Liver (tissue), 9 donors: ENCODE results near the gene CABYR. TPM values are rescaled to one million over a fixed set of nuclear protein-coding genes. Genes with fewer than 3 reads are reported as not detected.

Experiments used
- DNase-seq: peaks from one replicate; pipeline ENCODE4 v3.0.0-alpha.2; 2017; ENCODE audit warnings: low spot score
- H3K27ac ChIP-seq, 2 donors: one replicate each; pipeline ENCODE4 v1.7.0; 2013; ENCODE audit warnings: inconsistent platforms in 2 of 2, low read length in 2 of 2, control low read depth in 1 of 2, low read depth in 1 of 2, mild to moderate bottlenecking in 1 of 2
- H3K27me3 ChIP-seq, 4 donors: one replicate each; pipeline versions ENCODE4 v1.6.1 to v1.7.0; 2013; ENCODE audit warnings: low read length in 3 of 4, inconsistent platforms in 1 of 4, mild to moderate bottlenecking in 1 of 4, moderate library complexity in 1 of 4; ENCODE audit not compliant: control insufficient read depth in 4 of 4, insufficient read depth in 4 of 4
- H3K36me3 ChIP-seq, 4 donors: one replicate each; pipeline versions ENCODE4 v1.6.1 to v1.7.0; 2013; ENCODE audit warnings: low read length in 3 of 4, mild to moderate bottlenecking in 3 of 4, low read depth in 1 of 4, moderate library complexity in 1 of 4; ENCODE audit not compliant: control insufficient read depth in 4 of 4, insufficient read depth in 3 of 4
- H3K4me1 ChIP-seq, 4 donors: one replicate each; pipeline versions ENCODE4 v1.6.1 to v1.7.0; 2013; ENCODE audit warnings: low read length in 3 of 4, mild to moderate bottlenecking in 3 of 4, moderate library complexity in 1 of 4; ENCODE audit not compliant: control insufficient read depth in 4 of 4, insufficient read depth in 4 of 4
- H3K4me3 ChIP-seq, 3 donors: one replicate each; pipeline versions ENCODE4 v1.6.1 to v1.7.0; 2013; ENCODE audit warnings: low read length in 3 of 3, control low read depth in 1 of 3, low read depth in 1 of 3, mild to moderate bottlenecking in 1 of 3
- H3K9ac ChIP-seq, 2 donors: one replicate each; pipeline ENCODE4 v1.7.0; 2013; ENCODE audit warnings: low read length in 2 of 2, mild to moderate bottlenecking in 2 of 2, moderate library complexity in 2 of 2, control low read depth in 1 of 2, low read depth in 1 of 2
- H3K9me3 ChIP-seq, 4 donors: one replicate each; pipeline versions ENCODE4 v1.6.1 to v1.7.0; 2013; ENCODE audit warnings: low read length in 3 of 4; ENCODE audit not compliant: control insufficient read depth in 4 of 4
- CTCF ChIP-seq: fragments of 150-350 bp; IDR thresholded peaks from 2 replicates; pipeline ENCODE4 v1.5.1; 2017; ENCODE audit warnings: improper control_type of control experiment, low read depth, low read length; ENCODE audit not compliant: missing input control
- EGR1 ChIP-seq, 2 donors: IDR thresholded peaks; 2 replicates each; pipeline ENCODE4 v1.6.1; 2016 to 2018; ENCODE audit warnings: antibody characterized with exemption in 2 of 2, low read depth in 2 of 2
- FOXA1 ChIP-seq: IDR thresholded peaks from 2 replicates; pipeline ENCODE4 v1.6.1; 2016; ENCODE audit warnings: antibody characterized with exemption
- FOXA2 ChIP-seq: IDR thresholded peaks from 2 replicates; pipeline ENCODE4 v1.6.1; 2016; ENCODE audit warnings: antibody characterized with exemption
- GABPA ChIP-seq, 2 donors: IDR thresholded peaks in 1 of 2; conservative IDR thresholded peaks in 1 of 2; 2 replicates each; pipeline ENCODE4 v1.6.1; 2016; ENCODE audit warnings: antibody characterized with exemption in 2 of 2, mild to moderate bottlenecking in 1 of 2, moderate library complexity in 1 of 2
- HNF4A ChIP-seq, 2 donors: conservative IDR thresholded peaks; 2 replicates each; pipeline ENCODE4 v1.6.1; 2016; ENCODE audit warnings: antibody characterized with exemption in 2 of 2, mild to moderate bottlenecking in 2 of 2
- HNF4G ChIP-seq: IDR thresholded peaks from 2 replicates; pipeline ENCODE4 v1.6.1; 2016; ENCODE audit warnings: antibody characterized with exemption
- JUND ChIP-seq, 2 donors: IDR thresholded peaks; 2 replicates each; pipeline ENCODE4 v1.6.1; 2016; ENCODE audit warnings: antibody characterized with exemption in 2 of 2
- NR2F2 ChIP-seq: IDR thresholded peaks from 2 replicates; pipeline ENCODE4 v1.6.1; 2016; ENCODE audit warnings: antibody characterized with exemption
- RAD21 ChIP-seq, 2 donors: IDR thresholded peaks; 2 replicates each; pipeline ENCODE4 v1.6.1; 2016; ENCODE audit warnings: antibody characterized with exemption in 2 of 2, mild to moderate bottlenecking in 2 of 2
- RXRA ChIP-seq, 2 donors: IDR thresholded peaks; 2 replicates each; pipeline ENCODE4 v1.6.1; 2017 to 2018; ENCODE audit warnings: antibody characterized with exemption in 2 of 2, mild to moderate bottlenecking in 1 of 2
- SP1 ChIP-seq: IDR thresholded peaks from 2 replicates; pipeline ENCODE4 v1.6.1; 2018; ENCODE audit warnings: antibody characterized with exemption, mild to moderate bottlenecking
- TAF1 ChIP-seq: conservative IDR thresholded peaks from 2 replicates; pipeline ENCODE4 v1.6.1; 2016; ENCODE audit warnings: antibody characterized with exemption, mild to moderate bottlenecking
- YY1 ChIP-seq: IDR thresholded peaks from 2 replicates; pipeline ENCODE4 v1.6.1; 2016; ENCODE audit warnings: antibody characterized with exemption, mild to moderate bottlenecking
- ZBTB33 ChIP-seq: IDR thresholded peaks from 2 replicates; pipeline ENCODE4 v1.6.1; 2016; ENCODE audit warnings: antibody characterized with exemption
- WGBS: extraction: QIAGEN DNeasy Blood & Tissue Kit; methylation state at CpG from one replicate; pipeline ENCODE4 v1.1.7; 2013; 5-methylcytosine and 5-hydroxymethylcytosine counted together
- polyA plus RNA-seq, 2 donors: library from polyadenylated mRNA; stranded (reverse) in 1 of 2; unstranded in 1 of 2; fragments of 200-250 nt in 1 of 2; fragments of >200 nt in 1 of 2; fragmentation: Nextera tagmentation in 1 of 2; extraction: Ambion mirVana in 1 of 2; gene quantifications; one replicate each; pipeline versions ENCODE4 v1.2.1 to v1.2.3, GENCODE V29; 2013 to 2015
- total RNA-seq, 2 donors: library from RNA; depleted of rRNA; stranded (reverse); fragments of >200 nt; gene quantifications; one replicate each; pipeline ENCODE4 v1.2.3, GENCODE V29; 2014
- TF ChIP-seq, protein P1 (sequence below): IDR thresholded peaks from 2 replicates; pipeline ENCODE4 v1.6.1; 2016; ENCODE audit warnings: antibody characterized with exemption
- TF ChIP-seq, protein P2 (sequence below): IDR thresholded peaks from 2 replicates; pipeline ENCODE4 v1.6.1; 2016; ENCODE audit warnings: antibody characterized with exemption, mild to moderate bottlenecking
- donor health status: healthy.
- donor health status: healthy.
- donor health status: healthy.
- donor health status: healthy.
- donor health status: healthy.

CABYR gene
- total and polyA plus RNA-seq, 4 donors: 0.19 to 0.67 (median 0.32) TPM

GRCh38 chr18:24176727-24177416 lies 38.0 kb downstream of the CABYR start:
- TF ChIP-seq HNF4G: no peak
- TF ChIP-seq CTCF: peak; percentile 43
- TF ChIP-seq RAD21 (IDR thresholded peaks at IDR 0.05): peak; percentile 79 to 88
- WGBS: 73% methylated on average over 7 of the region's 7 CpGs
- Histone ChIP-seq H3K9ac (no peak overlapping the region), H3K9me3 (no peaks in the 10 kb centered on the region), H3K27ac (no peak overlapping the region), H3K27me3 (no peaks in the 10 kb centered on the region), H3K36me3 (peaks cover 0 to 2% (median 0%) of the 10 kb centered on the region in 4 donors), H3K4me3 (no peak overlapping the region), H3K4me1 (peaks cover 3 to 14% (median 10%) of the 10 kb centered on the region in 4 donors)
- peak; percentile 62 for DNase-seq

DNA sequence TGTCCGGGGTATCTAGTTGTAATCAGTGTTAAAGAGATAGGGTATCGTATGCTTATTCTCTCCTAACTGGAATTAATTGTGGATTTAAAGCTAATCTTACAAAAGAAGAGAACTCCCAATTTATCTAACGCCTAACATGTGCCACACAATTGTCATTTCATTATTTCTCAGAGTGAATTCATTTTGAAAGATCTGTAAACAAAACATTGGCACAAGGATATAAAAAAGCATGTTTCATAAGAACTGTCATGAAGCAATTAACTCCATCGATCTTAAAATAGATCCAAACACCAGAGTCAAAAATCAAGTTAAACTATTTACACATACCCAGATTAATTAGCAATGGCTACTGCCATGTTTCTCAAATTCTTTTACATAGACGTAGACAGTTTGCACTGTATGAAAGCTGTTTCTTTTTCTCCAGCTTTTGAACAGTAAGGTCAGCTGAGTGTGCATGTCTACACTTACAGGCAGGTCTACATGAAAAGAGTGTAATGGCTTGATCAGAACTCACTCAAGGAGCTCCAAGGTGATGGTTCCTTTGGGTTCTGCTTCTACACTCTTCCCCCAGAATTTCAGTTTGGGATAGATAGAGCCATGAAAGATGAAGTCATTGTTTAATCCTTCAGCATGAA lies 38.8 kb downstream of the CABYR start:
- H3K4me3 ChIP-seq: no peak overlapping the region
- H3K9me3 ChIP-seq: no peaks in the 10 kb centered on the region
- H3K27me3 ChIP-seq: no peaks in the 10 kb centered on the region
- 47% methylated on average over 5 of the region's 5 CpGs for WGBS
- H3K36me3 ChIP-seq: peaks cover 0 to 2% (median 0%) of the 10 kb centered on the region in 4 donors
- TF ChIP-seq SP1 (no peak), RXRA (IDR thresholded peaks at IDR 0.05) (peak in 1 of 2 donors; percentile 4)
- no peak overlapping the region for H3K9ac ChIP-seq
- peaks cover 3 to 14% (median 10%) of the 10 kb centered on the region in 4 donors for H3K4me1 ChIP-seq
- no peak overlapping the region for H3K27ac ChIP-seq
- DNase-seq: no peak

DNA sequence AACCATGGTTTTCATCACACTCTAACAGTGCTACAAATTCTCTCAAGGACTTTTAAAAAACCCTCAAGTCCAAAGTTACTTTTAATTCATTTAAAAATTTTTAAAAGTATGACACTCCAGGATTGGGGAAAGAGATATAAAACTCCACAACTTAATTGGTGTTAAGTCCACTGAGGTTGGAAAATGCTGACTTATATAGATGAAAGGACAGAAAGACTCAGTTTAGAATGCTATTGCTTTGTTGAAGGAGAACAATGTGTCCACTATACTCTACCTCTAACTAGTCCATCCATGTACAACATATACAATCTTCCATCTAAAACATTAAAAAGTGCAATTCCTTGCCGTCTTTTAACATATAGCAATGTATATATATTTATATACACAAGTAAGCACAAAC lies 41.2 kb downstream of the CABYR start:
- Histone ChIP-seq H3K9ac (no peak overlapping the region), H3K4me1 (peaks cover 3 to 14% (median 10%) of the 10 kb centered on the region in 4 donors), H3K36me3 (no peaks in the 10 kb centered on the region)
- TF ChIP-seq TAF1 (no peak), HNF4G (no peak), CTCF (no peak), FOXA2 (no peak), NR2F2 (no peak), SP1 (no peak), ZBTB33 (no peak), GABPA (IDR thresholded peaks at IDR 0.05 in 1 of 2, conservative IDR thresholded peaks at IDR 0.05 in 1 of 2) (no peak), RAD21 (IDR thresholded peaks at IDR 0.05) (no peak), EGR1 (IDR thresholded peaks at IDR 0.05; ENCODE audit: low read depth in 2 of 2) (no peak), YY1 (no peak), JUND (IDR thresholded peaks at IDR 0.05) (no peak), HNF4A (conservative IDR thresholded peaks at IDR 0.05) (no peak), RXRA (IDR thresholded peaks at IDR 0.05) (no peak), FOXA1 (no peak)
- TF ChIP-seq, protein P1, sequence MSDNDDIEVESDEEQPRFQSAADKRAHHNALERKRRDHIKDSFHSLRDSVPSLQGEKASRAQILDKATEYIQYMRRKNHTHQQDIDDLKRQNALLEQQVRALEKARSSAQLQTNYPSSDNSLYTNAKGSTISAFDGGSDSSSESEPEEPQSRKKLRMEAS: no peak
- TF ChIP-seq, protein P2, sequence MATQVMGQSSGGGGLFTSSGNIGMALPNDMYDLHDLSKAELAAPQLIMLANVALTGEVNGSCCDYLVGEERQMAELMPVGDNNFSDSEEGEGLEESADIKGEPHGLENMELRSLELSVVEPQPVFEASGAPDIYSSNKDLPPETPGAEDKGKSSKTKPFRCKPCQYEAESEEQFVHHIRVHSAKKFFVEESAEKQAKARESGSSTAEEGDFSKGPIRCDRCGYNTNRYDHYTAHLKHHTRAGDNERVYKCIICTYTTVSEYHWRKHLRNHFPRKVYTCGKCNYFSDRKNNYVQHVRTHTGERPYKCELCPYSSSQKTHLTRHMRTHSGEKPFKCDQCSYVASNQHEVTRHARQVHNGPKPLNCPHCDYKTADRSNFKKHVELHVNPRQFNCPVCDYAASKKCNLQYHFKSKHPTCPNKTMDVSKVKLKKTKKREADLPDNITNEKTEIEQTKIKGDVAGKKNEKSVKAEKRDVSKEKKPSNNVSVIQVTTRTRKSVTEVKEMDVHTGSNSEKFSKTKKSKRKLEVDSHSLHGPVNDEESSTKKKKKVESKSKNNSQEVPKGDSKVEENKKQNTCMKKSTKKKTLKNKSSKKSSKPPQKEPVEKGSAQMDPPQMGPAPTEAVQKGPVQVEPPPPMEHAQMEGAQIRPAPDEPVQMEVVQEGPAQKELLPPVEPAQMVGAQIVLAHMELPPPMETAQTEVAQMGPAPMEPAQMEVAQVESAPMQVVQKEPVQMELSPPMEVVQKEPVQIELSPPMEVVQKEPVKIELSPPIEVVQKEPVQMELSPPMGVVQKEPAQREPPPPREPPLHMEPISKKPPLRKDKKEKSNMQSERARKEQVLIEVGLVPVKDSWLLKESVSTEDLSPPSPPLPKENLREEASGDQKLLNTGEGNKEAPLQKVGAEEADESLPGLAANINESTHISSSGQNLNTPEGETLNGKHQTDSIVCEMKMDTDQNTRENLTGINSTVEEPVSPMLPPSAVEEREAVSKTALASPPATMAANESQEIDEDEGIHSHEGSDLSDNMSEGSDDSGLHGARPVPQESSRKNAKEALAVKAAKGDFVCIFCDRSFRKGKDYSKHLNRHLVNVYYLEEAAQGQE: no peak

More for the DNA sequence above, 41.2 kb downstream of the CABYR start:
- Histone ChIP-seq H3K4me3 (no peak overlapping the region), H3K9me3 (no peaks in the 10 kb centered on the region), H3K27me3 (no peaks in the 10 kb centered on the region), H3K27ac (no peak overlapping the region)
- 95% methylated on average over 1 of the region's 1 CpG for WGBS
- no peak for DNase-seq
